ENCODE data around the gene EXOC1L.

Gene EXOC1L

GRCh38 chr4:55822329-55822728 lies 2.7 kb downstream of the EXOC1L start:
- TF ChIP-seq CTCF (IDR thresholded peaks at IDR 0.05), result no peak
- H3K9me3 ChIP-seq, result no peaks in the 10 kb centered on the region

GRCh38 chr4:55824865-55825264 lies 5.3 kb downstream of the EXOC1L start:
- Histone ChIP-seq H3K36me3 (no peaks in the 10 kb centered on the region), H3K27ac (no peak overlapping the region)

More at GRCh38 chr4:55822329-55822728, 2.7 kb downstream of the EXOC1L start:
- Histone ChIP-seq H3K36me3 (no peaks in the 10 kb centered on the region), H3K4me1 (ENCODE audit: control insufficient read depth in 1 of 2, insufficient read depth in 1 of 2, low read depth in 1 of 2, low read length in 1 of 2) (no peaks in the 10 kb centered on the region), H3K27me3 (peaks cover 52% of the 10 kb centered on the region), H3K27ac (no peak overlapping the region), H3K4me3 (ENCODE audit: low read depth in 1 of 2, low read length in 1 of 2) (no peak overlapping the region)

GRCh38 chr4:55826986-55827385 lies 7.4 kb downstream of the EXOC1L start:
- H3K27me3 ChIP-seq, result peaks cover 14% of the 10 kb centered on the region
- TF ChIP-seq CTCF (IDR thresholded peaks at IDR 0.05), result no peak
- no peaks in the 10 kb centered on the region for H3K4me1 ChIP-seq (ENCODE audit: control insufficient read depth in 1 of 2, insufficient read depth in 1 of 2, low read depth in 1 of 2, low read length in 1 of 2)
- H3K27ac ChIP-seq, result no peak overlapping the region
- no peak overlapping the region for H3K4me3 ChIP-seq (ENCODE audit: low read depth in 1 of 2, low read length in 1 of 2)
- H3K36me3 ChIP-seq, result no peaks in the 10 kb centered on the region
- no peaks in the 10 kb centered on the region for H3K9me3 ChIP-seq

More at GRCh38 chr4:55824865-55825264, 5.3 kb downstream of the EXOC1L start:
- Histone ChIP-seq H3K4me3 (ENCODE audit: low read depth in 1 of 2, low read length in 1 of 2) (no peak overlapping the region), H3K27me3 (peaks cover 35% of the 10 kb centered on the region), H3K9me3 (no peaks in the 10 kb centered on the region), H3K4me1 (ENCODE audit: control insufficient read depth in 1 of 2, insufficient read depth in 1 of 2, low read depth in 1 of 2, low read length in 1 of 2) (no peaks in the 10 kb centered on the region)
- no peak for TF ChIP-seq CTCF (IDR thresholded peaks at IDR 0.05)

GRCh38 chr4:55827582-55827981 lies 8.0 kb downstream of the EXOC1L start:
- no peak for TF ChIP-seq CTCF (IDR thresholded peaks at IDR 0.05)
- peaks cover 11% of the 10 kb centered on the region for H3K27me3 ChIP-seq
- no peaks in the 10 kb centered on the region for H3K36me3 ChIP-seq
- no peaks in the 10 kb centered on the region for H3K9me3 ChIP-seq
- H3K4me3 ChIP-seq (ENCODE audit: low read depth in 1 of 2, low read length in 1 of 2), result no peak overlapping the region
- H3K27ac ChIP-seq, result no peak overlapping the region
- H3K4me1 ChIP-seq (ENCODE audit: control insufficient read depth in 1 of 2, insufficient read depth in 1 of 2, low read depth in 1 of 2, low read length in 1 of 2), result no peaks in the 10 kb centered on the region

GRCh38 chr4:55830048-55830447 lies 10.5 kb downstream of the EXOC1L start:
- Histone ChIP-seq H3K27ac (no peak overlapping the region), H3K9me3 (no peaks in the 10 kb centered on the region), H3K27me3 (peaks cover 11% of the 10 kb centered on the region), H3K4me3 (ENCODE audit: low read depth in 1 of 2, low read length in 1 of 2) (no peak overlapping the region), H3K36me3 (no peaks in the 10 kb centered on the region), H3K4me1 (ENCODE audit: control insufficient read depth in 1 of 2, insufficient read depth in 1 of 2, low read depth in 1 of 2, low read length in 1 of 2) (no peaks in the 10 kb centered on the region)
- no peak for TF ChIP-seq CTCF (IDR thresholded peaks at IDR 0.05)

GRCh38 chr4:55830716-55831115 lies 11.1 kb downstream of the EXOC1L start:
- Histone ChIP-seq H3K4me1 (ENCODE audit: control insufficient read depth in 1 of 2, insufficient read depth in 1 of 2, low read depth in 1 of 2, low read length in 1 of 2) (no peaks in the 10 kb centered on the region), H3K27me3 (peaks cover 4% of the 10 kb centered on the region), H3K27ac (no peak overlapping the region), H3K9me3 (no peaks in the 10 kb centered on the region), H3K4me3 (ENCODE audit: low read depth in 1 of 2, low read length in 1 of 2) (no peak overlapping the region), H3K36me3 (no peaks in the 10 kb centered on the region)
- no peak for TF ChIP-seq CTCF (IDR thresholded peaks at IDR 0.05)

All from neutrophil (primary cell).